Subcutaneous adipose tissue (tissue), 4 donors: ENCODE results near the gene CST9. TPM values are rescaled to one million over a fixed set of nuclear protein-coding genes. Genes with fewer than 3 reads are reported as not detected.

ENCODE experiments used
- total RNA-seq, 4 donors: library from RNA; depleted of rRNA; stranded (reverse); fragments of >200 nt; gene quantifications; one replicate each; pipeline ENCODE4 v1.1.0, GENCODE V29; 2016
- TF ChIP-seq, protein P1 (sequence below): fragments of 450-650 bp; IDR thresholded peaks from one replicate; pipeline ENCODE4 v1.5.1; 2016; ENCODE audit warnings: low read depth, mild to moderate bottlenecking, control low read depth, antibody characterized with exemption, moderate library complexity

Gene CST9
- total RNA-seq, 4 donors from 2014 or later = not detected

DNA sequence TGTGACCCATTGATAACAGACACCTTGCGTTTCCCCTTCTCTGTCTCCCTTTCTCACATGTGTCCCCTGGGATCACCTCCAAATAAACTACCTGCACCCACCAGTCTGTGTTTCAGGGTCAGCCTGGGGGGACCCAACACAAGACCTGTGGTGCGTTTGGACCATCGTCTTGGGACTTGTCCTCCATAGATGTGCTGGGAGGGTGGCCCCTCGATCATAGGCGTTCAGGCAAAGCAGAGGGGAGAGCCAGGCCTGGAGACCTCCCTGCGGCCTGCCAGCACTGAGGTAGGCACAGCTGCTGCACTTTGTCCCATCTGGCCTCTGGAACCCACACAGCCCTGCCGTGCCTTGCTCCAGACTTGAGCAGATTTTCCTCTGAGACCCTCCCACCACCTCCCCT is 18.1 kb downstream of the CST9 start:
- TF ChIP-seq, protein P1, sequence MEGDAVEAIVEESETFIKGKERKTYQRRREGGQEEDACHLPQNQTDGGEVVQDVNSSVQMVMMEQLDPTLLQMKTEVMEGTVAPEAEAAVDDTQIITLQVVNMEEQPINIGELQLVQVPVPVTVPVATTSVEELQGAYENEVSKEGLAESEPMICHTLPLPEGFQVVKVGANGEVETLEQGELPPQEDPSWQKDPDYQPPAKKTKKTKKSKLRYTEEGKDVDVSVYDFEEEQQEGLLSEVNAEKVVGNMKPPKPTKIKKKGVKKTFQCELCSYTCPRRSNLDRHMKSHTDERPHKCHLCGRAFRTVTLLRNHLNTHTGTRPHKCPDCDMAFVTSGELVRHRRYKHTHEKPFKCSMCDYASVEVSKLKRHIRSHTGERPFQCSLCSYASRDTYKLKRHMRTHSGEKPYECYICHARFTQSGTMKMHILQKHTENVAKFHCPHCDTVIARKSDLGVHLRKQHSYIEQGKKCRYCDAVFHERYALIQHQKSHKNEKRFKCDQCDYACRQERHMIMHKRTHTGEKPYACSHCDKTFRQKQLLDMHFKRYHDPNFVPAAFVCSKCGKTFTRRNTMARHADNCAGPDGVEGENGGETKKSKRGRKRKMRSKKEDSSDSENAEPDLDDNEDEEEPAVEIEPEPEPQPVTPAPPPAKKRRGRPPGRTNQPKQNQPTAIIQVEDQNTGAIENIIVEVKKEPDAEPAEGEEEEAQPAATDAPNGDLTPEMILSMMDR = no peak

DNA sequence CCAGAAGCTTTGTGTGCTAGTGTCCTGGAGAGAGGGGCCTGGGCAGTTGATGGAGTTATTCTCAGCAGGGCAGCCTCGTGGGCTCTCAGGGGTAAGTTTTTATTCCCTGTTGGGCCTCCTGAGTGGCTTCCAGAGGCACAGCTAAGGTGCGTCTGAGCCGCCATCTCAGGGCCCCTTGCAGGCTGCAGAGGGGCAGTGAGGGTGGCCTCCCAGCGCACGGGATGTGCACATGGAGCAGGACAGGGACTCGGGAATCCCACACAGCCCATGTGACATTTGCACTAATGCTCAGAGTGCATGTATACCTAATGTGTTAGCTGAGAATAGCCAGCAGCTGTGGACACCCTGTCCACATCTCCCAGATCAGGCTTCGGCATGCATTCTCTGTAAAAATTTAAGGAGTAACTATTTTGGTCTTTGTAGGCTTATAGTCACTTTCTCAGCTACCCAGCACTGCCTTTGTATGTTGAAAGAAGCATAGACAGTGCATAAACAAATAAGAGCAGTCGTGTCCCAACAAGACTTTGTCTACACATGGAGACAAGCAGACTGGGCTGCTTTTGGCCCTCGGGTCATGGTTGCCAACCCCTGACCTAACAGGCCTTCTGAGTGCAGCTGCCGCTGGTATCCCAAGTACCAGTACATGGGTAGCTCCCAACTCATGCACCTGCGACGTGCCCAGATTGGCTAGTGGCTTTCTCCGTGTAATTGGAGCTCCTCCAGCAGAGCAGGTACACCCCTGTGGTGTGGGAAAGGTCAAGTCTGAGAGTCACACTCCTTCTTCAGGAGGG is 18.8 kb downstream of the CST9 start:
- TF ChIP-seq, protein P1 = no peak

DNA sequence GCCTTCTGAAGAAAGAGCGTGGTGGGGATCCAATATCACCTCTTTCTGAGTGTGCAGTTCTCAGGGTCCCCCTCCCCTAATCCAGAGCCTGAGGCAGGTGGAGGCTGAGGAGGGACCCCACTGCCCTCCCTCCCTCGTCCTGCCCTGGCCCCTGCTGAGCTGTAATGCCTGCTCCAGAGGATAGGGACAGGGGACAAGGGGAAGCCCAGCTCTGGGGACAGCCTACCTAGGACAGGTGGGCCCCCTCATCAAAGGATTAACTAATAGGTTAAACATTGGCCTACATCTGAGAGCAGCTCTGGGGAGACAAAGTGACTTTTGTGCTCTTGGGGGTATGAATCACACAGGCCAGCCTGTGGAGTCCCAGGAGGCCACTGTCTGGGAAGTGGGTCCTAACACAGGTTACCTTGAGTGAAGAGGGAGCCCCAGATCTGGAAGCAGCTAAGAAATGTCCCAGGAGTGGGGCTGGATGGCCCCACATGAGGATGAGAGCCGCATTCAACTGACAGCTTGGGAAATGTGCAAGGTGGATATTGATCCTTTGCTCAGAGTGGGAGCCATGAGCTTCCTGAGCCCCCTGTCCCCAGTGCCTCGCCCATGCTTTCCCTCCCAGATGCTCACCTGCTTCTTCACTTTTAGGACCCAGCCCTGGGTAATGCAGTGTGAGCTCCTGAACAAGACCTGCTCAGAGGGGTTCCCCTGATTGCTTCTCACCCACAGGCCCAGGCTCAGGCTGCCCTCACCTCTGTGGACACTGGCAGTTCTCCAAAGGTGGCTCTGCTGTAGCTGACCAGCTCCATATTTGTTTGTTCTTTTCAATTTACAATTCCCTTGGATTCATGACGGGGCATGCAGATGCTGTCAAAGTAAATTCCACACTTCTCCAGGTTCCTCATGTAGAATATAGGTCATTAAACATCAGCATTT is 19.6 kb downstream of the CST9 start:
- TF ChIP-seq, protein P1 = no peak

DNA sequence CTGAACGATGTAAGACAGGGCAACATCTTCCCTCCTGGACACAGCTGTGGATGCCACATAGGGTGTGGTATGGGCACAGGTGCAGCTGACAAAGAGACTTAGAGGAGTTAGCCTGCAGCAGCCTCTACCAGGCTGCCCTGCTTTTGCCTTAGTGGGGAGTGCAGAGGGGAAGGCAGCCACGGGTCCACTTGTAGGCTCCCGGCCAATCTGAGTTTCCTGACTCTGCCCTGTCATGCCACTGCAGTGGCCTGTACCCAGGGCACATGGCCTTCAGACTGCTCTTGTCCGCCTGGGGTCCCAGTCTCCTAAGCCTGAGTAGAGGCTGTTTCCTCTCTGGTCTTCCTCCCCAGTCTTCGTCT is 20.3 kb downstream of the CST9 start:
- TF ChIP-seq, protein P1 = no peak

DNA sequence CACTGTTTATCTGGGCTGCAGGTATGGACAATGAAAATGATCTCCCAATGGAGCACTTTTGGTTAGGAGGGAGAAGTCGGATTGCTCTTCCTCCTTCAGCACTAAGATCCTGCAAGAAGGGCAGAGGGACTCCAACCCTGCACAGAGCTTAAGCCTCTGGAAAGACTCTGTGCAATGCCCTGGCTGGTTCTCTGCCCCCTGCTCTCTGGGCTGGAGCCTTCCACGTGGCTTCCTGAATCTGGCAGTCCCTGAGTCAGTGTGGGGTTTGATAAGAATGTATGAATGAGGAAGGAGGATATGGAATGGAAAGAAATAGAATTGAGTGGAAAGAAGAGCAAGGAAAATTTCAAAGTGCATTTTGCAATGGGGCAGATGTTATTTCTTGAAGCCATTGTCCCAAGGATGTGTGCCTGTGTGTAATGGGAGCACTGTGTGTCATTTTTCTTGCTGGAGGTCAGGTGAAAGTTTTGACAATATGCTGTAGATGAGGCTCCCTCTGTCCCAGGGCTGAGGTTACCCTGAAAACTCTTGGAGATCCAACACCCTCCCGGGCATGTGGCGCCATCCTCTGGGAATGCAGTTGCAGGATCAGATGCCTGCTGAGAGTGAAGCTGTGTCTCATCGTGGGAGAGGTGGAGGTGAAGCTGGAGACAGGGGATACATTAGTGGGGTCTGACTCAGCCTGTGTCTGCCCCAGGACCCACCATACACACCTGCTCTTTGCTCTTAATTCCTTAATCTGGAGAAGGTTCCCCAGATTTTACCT is 21.1 kb downstream of the CST9 start:
- TF ChIP-seq, protein P1 = no peak

DNA sequence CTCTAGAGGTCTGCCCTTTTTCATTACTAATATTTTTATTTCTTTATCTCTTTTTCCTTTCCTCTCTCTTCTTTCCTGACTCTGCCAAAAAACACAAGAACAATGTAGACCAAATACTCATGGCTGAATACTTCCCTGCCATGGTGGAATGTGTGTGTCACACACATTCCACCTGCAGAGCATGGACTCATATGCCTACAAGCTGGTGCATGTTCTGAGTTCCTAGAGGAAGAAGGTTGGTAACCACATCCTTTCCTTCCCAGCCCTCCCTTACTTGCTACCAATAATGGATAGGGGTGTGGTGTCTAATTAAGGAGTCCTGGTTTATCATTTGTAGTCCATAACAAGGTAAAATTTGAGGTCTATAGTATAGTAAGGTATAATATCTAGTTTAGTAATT is 22.2 kb downstream of the CST9 start:
- TF ChIP-seq, protein P1 = no peak
